Heart left ventricle (tissue), 13 donors: ENCODE data around the gene TTYH1.

Experiments used
- POLR2A ChIP-seq, 2 donors: fragments of 450-650 bp; IDR thresholded peaks; one replicate each; pipeline ENCODE4 v1.6.1; 2017; ENCODE audit warnings: antibody characterized with exemption in 2 of 2, mild to moderate bottlenecking in 2 of 2, moderate library complexity in 2 of 2
- TF ChIP-seq, protein P1 (sequence below), 12 donors: fragments of 200-600 bp; sonication (generic) in 4 of 12; IDR thresholded peaks; one replicate each; pipeline versions ENCODE4 v1.5.0 to v1.8.0; 2018 to 2022; ENCODE audit warnings: antibody characterized with exemption in 12 of 12, mild to moderate bottlenecking in 5 of 12
- donor health status: ischemic (EF 13 %, LVEDD 7.1; RV severe dilation, severe dysfunction).
- donor health status: DM: no; HTN: yes; CAD: no.
- donor health status: DM: no; HTN: no; CAD: no.
- donor health status: ischemic (EF 25% LVEDD 6.9; RV normal size, moderate dysfunction).
- donor health status: ischemic (EF 25% LVEDD 5.7; RV mildly dilated, moderate dysfunction).
- donor health status: ischemic (EF 35%, LVEDD 5.7; RV mildly dilated, moderate dysfunction).
- donor health status: nonischemic (EF 11% LVEDD 7.7; RV severe dilation, severe dysfunction).
- donor health status: DM: yes; HTN: yes; CAD: no.
- donor health status: PGD.
- donor health status: ischemic (EF 29% LVEDD 5.4; RV normal size, mild dysfunction).
- donor health status: nonischemic (EF 23%, LVEDD 6.1; RV moderate dilation, normal function).

DNA sequence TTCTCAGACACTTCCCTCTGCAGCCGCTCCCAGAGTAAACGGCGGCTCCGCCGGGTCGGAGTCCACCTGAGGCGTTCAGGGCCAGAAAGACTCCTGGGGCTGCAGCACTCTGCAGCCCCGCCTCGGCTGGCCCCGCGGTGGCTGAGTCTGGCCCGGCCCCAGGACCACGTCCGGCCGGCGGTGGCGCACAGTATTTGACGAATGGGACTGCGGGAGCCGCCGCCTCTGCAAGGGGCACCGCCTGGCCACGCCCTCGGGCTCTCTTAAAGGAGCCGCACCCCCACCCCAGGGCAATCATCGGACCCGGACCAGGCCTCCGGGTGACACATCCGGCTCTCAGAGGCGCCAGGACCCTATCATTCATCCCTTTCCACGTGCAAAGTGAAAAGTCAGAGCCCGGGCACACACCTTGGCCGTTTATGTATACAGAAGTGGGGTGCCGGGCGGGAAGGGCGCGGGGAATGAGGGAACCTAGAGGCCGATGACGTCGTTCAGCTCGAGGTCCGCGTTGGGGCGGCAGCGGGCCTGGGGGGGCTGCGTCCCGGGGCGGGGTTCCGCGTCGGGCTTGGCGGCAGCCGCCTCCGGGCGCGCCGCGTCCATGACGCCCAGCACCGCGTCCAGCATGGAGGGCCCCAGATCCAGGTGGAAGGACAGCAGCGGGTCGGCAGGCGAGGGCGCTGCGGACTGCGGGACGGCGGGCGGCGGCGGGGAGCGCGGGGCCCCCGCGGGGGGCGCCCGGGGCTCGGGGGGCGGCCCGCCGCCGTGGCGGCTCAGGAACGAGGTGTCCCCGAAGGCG, 49.6 kb downstream of the TTYH1 start:
- TF ChIP-seq, protein P1, sequence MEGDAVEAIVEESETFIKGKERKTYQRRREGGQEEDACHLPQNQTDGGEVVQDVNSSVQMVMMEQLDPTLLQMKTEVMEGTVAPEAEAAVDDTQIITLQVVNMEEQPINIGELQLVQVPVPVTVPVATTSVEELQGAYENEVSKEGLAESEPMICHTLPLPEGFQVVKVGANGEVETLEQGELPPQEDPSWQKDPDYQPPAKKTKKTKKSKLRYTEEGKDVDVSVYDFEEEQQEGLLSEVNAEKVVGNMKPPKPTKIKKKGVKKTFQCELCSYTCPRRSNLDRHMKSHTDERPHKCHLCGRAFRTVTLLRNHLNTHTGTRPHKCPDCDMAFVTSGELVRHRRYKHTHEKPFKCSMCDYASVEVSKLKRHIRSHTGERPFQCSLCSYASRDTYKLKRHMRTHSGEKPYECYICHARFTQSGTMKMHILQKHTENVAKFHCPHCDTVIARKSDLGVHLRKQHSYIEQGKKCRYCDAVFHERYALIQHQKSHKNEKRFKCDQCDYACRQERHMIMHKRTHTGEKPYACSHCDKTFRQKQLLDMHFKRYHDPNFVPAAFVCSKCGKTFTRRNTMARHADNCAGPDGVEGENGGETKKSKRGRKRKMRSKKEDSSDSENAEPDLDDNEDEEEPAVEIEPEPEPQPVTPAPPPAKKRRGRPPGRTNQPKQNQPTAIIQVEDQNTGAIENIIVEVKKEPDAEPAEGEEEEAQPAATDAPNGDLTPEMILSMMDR (IDR thresholded peaks at IDR 0.05): peak in 3 of 12 donors; percentile 8 to 24 (median 11)
- peak in 1 of 2 donors; percentile 42 for TF ChIP-seq POLR2A (IDR thresholded peaks at IDR 0.05)
